ENCODE results near the gene CLIC5. TPM values are rescaled to one million over a fixed set of nuclear protein-coding genes. Genes with fewer than 3 reads are reported as not detected.

Gene CLIC5
- total RNA-seq, 4 donors from 2014 or later = 1.2 to 1.9 (median 1.4) TPM

- TF ChIP-seq POLR2A (IDR thresholded peaks at IDR 0.05) = no peak
- TF ChIP-seq CTCF (IDR thresholded peaks at IDR 0.05) = no peak
- DNase-seq (ENCODE audit: low spot score in 2 of 2) = no peak
- no peak overlapping the region for H3K4me3 ChIP-seq (ENCODE audit: low read depth, poor library complexity, severe bottlenecking)
- intact Hi-C loops (cut with DNase I; ENCODE audit: low total_unique reads) = no loop called here
- 79 to 86% methylated on average over 5 of the region's 5 CpGs for WGBS, 2 donors
Observed at GRCh38 chr6:46010771-46011170, 4.9 kb downstream of the CLIC5 start.

DNA sequence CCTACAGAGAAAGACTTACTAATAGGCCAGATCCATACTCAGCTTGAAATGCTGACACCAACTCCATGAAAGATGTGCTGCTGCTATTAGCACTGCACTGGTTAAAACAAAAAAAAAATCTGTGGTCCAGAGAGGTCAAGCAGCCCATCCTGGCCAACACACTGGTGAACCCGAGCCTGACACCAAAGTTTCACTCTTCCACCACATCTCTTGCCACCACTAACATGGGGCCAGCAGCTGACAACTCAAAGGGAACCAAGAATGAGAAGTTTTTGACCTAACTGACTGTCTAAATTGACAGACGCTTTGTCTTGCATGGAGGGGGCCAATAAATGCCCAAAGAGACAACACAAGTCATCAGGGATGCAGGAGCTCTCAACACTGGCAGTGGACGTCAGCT lies 5.4 kb downstream of the CLIC5 start:
- WGBS, 2 donors = 81 to 93% methylated on average over 3 of the region's 3 CpGs
- DNase-seq (ENCODE audit: low spot score in 2 of 2) = no peak
- no peak overlapping the region for H3K4me3 ChIP-seq (ENCODE audit: low read depth, poor library complexity, severe bottlenecking)
- TF ChIP-seq CTCF (IDR thresholded peaks at IDR 0.05) (no peak), POLR2A (IDR thresholded peaks at IDR 0.05) (no peak)
- intact Hi-C loops (cut with DNase I; ENCODE audit: low total_unique reads) = no loop called here

DNA sequence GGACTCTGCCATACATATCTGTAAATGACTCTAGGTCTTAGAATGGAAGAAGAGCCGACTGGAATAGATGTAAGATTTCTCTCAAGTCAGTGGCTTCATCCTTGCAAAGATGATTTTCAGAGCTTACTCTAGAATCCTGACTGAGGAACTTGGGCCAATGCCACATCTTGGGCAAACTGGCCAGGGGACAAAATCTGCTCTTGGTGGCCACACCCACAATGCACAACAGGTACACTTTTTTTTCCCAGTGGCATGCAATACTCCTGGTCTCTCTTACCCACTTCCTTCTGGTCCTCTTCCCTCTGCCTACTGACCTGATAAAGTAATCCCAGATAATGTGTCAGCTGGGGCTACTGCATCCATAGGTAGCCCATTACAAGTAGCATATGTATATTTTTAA lies 13.4 kb downstream of the CLIC5 start:
- no peak for DNase-seq (ENCODE audit: low spot score in 2 of 2)

GRCh38 chr6:46000905-46001304 lies 14.8 kb downstream of the CLIC5 start:
- TF ChIP-seq CTCF (IDR thresholded peaks at IDR 0.05) (no peak), POLR2A (IDR thresholded peaks at IDR 0.05) (no peak)
- no peak for DNase-seq (ENCODE audit: low spot score in 2 of 2)
- 61 to 74% methylated on average over 1 of the region's 1 CpG for WGBS, 2 donors
- intact Hi-C loops (cut with DNase I; ENCODE audit: low total_unique reads) = no loop called here
- H3K4me3 ChIP-seq (ENCODE audit: low read depth, poor library complexity, severe bottlenecking) = no peak overlapping the region

More for the DNA sequence above, 13.4 kb downstream of the CLIC5 start:
- TF ChIP-seq CTCF (IDR thresholded peaks at IDR 0.05) (no peak), POLR2A (IDR thresholded peaks at IDR 0.05) (no peak)
- intact Hi-C loops (cut with DNase I; ENCODE audit: low total_unique reads) = no loop called here
- 86 to 96% methylated on average over 1 of the region's 1 CpG for WGBS, 2 donors
- H3K4me3 ChIP-seq (ENCODE audit: low read depth, poor library complexity, severe bottlenecking) = no peak overlapping the region

GRCh38 chr6:45998524-45998923 lies 17.1 kb downstream of the CLIC5 start:
- 73 to 80% methylated on average over 2 of the region's 2 CpGs for WGBS, 2 donors
- no peak for DNase-seq (ENCODE audit: low spot score in 2 of 2)
- no peak overlapping the region for H3K4me3 ChIP-seq (ENCODE audit: low read depth, poor library complexity, severe bottlenecking)
- intact Hi-C loops (cut with DNase I; ENCODE audit: low total_unique reads) = no loop called here
- TF ChIP-seq CTCF (IDR thresholded peaks at IDR 0.05) (no peak), POLR2A (IDR thresholded peaks at IDR 0.05) (no peak)

GRCh38 chr6:45997875-45998506 lies 17.7 kb downstream of the CLIC5 start:
- intact Hi-C loops (cut with DNase I; ENCODE audit: low total_unique reads) = no loop called here
- WGBS, 2 donors = 66 to 83% methylated on average over 5 of the region's 5 CpGs
- no peak for DNase-seq (ENCODE audit: low spot score in 2 of 2)
- TF ChIP-seq CTCF (IDR thresholded peaks at IDR 0.05) = no peak
- no peak for TF ChIP-seq POLR2A (IDR thresholded peaks at IDR 0.05)
- no peak overlapping the region for H3K4me3 ChIP-seq (ENCODE audit: low read depth, poor library complexity, severe bottlenecking)
